Spleen (tissue), 7 donors: ENCODE measurements around the gene PTPRO.

Experiments used
- POLR2A ChIP-seq, 3 donors: fragments of 450-650 bp; IDR thresholded peaks; one replicate each; pipeline ENCODE4 v1.5.1; 2017; ENCODE audit warnings: antibody characterized with exemption in 3 of 3, mild to moderate bottlenecking in 1 of 3
- POLR2AphosphoS5 ChIP-seq, 3 donors: sonication (generic); formaldehyde crosslinking; IDR thresholded peaks; one replicate each; pipeline ENCODE4 v1.5.1; 2017; ENCODE audit warnings: antibody characterized with exemption in 3 of 3
- TF ChIP-seq, protein P1 (sequence below), 11 experiments: fragments of 200-600 bp in 7 of 11; fragments of 450-650 bp in 4 of 11; sonication (generic) in 4 of 11; IDR thresholded peaks in 8 of 11; conservative IDR thresholded peaks in 3 of 11; 1 replicate in 7 of 11; 2 replicates in 4 of 11; pipeline versions ENCODE4 v1.4.0 to v1.8.0; 2016 to 2021; ENCODE audit warnings: antibody characterized with exemption in 11 of 11, inconsistent platforms in 4 of 11, mild to moderate bottlenecking in 1 of 11
- donor health status: DM: no; HTN: no; CAD: no; lungs with moderate emphysema.
- donor health status: DM: no; HTN: no; CAD: no.
- donor health status: DM: no; HTN: no; CAD: no.

DNA sequence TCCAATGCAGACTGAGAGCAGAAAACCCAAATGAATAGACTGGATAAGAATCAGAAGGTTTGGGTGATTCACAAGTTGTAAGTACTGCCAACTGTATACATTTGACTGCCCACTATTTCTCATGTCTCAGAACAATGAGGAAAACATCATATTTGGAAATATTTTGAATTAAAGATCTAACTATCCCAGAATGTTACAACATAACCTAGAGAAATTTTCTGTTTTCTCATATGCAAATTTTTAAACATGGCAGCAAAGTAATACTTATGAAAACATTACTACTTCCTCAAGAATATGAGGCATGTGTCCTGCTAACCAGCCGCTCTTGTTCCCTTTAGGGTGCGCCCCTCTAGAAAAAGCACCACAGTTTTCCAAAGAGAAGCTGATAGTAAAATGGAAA, 179.9 kb downstream of the PTPRO start:
- TF ChIP-seq POLR2AphosphoS5 (IDR thresholded peaks at IDR 0.05) (no peak), POLR2A (IDR thresholded peaks at IDR 0.05) (no peak)
- TF ChIP-seq, protein P1, sequence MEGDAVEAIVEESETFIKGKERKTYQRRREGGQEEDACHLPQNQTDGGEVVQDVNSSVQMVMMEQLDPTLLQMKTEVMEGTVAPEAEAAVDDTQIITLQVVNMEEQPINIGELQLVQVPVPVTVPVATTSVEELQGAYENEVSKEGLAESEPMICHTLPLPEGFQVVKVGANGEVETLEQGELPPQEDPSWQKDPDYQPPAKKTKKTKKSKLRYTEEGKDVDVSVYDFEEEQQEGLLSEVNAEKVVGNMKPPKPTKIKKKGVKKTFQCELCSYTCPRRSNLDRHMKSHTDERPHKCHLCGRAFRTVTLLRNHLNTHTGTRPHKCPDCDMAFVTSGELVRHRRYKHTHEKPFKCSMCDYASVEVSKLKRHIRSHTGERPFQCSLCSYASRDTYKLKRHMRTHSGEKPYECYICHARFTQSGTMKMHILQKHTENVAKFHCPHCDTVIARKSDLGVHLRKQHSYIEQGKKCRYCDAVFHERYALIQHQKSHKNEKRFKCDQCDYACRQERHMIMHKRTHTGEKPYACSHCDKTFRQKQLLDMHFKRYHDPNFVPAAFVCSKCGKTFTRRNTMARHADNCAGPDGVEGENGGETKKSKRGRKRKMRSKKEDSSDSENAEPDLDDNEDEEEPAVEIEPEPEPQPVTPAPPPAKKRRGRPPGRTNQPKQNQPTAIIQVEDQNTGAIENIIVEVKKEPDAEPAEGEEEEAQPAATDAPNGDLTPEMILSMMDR (IDR thresholded peaks at IDR 0.05 in 8 of 11, conservative IDR thresholded peaks at IDR 0.05 in 3 of 11) = no peak
